IgD-negative memory B cell (primary cell): ENCODE measurements around the gene RERE. TPM values are rescaled to one million over a fixed set of nuclear protein-coding genes. Genes with fewer than 3 reads are reported as not detected.

Experiments used
- H3K27ac Mint-ChIP-seq, 3 donors: one replicate each; pipeline ENCODE4 v1.8.0; 2020 to 2022; ENCODE audit warnings: mild to moderate bottlenecking in 3 of 3, mixed read lengths in 3 of 3, moderate library complexity in 1 of 3
- H3K27me3 Mint-ChIP-seq: one replicate; pipeline ENCODE4 v1.8.0; 2021; ENCODE audit warnings: mixed read lengths
- H3K36me3 Mint-ChIP-seq: one replicate; pipeline ENCODE4 v1.8.0; 2020; ENCODE audit warnings: mild to moderate bottlenecking, mixed read lengths
- H3K4me1 Mint-ChIP-seq, 3 donors: one replicate each; pipeline ENCODE4 v1.8.0; 2020 to 2022; ENCODE audit warnings: mixed read lengths in 3 of 3, mild to moderate bottlenecking in 1 of 3
- H3K4me3 Mint-ChIP-seq, 4 donors: one replicate each; pipeline ENCODE4 v1.8.0; 2020 to 2022; ENCODE audit warnings: mild to moderate bottlenecking in 4 of 4, mixed read lengths in 4 of 4, moderate library complexity in 3 of 4
- H3K9me3 Mint-ChIP-seq, 3 donors: one replicate each; pipeline ENCODE4 v1.8.0; 2020 to 2021; ENCODE audit warnings: mixed read lengths in 3 of 3, mild to moderate bottlenecking in 1 of 3
- polyA plus RNA-seq: library from polyadenylated mRNA; unstranded; fragments of 300-500 nt; fragmentation: Illumina TruSeq; gene quantifications from one replicate; pipeline ENCODE4 v1.2.3, GENCODE V29; 2021

Gene RERE
- polyA plus RNA-seq, 1 donor from 2014 or later: 24.9 TPM

- Mint-ChIP-seq H3K4me3 (no peak overlapping the region), H3K36me3 (no peaks in the 10 kb centered on the region), H3K27me3 (no peaks in the 10 kb centered on the region), H3K27ac (peak overlapping the region in 1 of 3 donors; percentile 62), H3K9me3 (no peaks in the 10 kb centered on the region), H3K4me1 (peaks cover 41 to 44% (median 42%) of the 10 kb centered on the region in 3 donors)
Measured at GRCh38 chr1:8474369-8474768, 343.1 kb downstream of the RERE start.

GRCh38 chr1:8473891-8474300 is 343.5 kb downstream of the RERE start:
- H3K36me3 Mint-ChIP-seq: no peaks in the 10 kb centered on the region
- peaks cover 40 to 44% (median 40%) of the 10 kb centered on the region in 3 donors for H3K4me1 Mint-ChIP-seq
- H3K27me3 Mint-ChIP-seq: no peaks in the 10 kb centered on the region
- no peak overlapping the region for H3K27ac Mint-ChIP-seq
- no peaks in the 10 kb centered on the region for H3K9me3 Mint-ChIP-seq
- no peak overlapping the region for H3K4me3 Mint-ChIP-seq

DNA sequence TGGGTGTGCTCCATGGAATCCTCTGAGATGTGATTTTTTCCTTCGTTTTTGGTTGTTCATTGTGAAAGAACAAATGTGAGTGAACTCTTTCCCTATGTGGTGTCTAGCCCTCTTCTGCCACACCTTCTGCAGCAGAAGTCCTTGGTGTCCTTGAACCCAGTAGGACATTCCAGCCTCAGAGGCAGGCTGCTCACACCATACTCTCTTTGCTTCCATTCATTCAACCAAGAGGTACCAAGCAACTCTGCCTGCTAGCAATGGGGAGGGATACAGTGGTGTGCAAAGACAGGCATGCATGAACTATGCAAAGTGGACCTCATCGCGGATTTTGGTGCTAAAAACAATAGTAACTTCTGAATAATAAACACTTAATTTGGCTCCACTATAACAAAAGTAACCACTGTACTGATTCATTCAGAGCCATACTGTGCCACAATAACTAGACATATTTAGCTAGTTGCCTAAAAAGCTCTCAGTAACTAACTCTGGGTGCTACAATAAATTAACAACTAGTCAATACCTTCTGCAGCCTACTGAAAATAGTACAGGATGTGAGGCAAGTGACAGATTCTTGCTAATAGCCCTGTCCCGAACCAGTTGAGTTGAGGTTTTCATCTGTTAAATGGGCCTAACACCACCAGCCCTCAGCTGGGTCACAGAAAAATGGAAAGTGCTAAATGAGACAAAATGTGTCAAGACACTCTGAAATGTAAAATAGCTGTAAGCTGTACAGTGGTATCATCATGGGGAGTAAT is 344.1 kb downstream of the RERE start:
- Mint-ChIP-seq H3K36me3 (no peaks in the 10 kb centered on the region), H3K27ac (peak overlapping the region in 1 of 3 donors; percentile 9), H3K27me3 (no peaks in the 10 kb centered on the region), H3K9me3 (no peaks in the 10 kb centered on the region), H3K4me3 (peak overlapping the region in 2 of 4 donors; percentile 76 to 77), H3K4me1 (peaks cover 39 to 44% (median 40%) of the 10 kb centered on the region in 3 donors)

GRCh38 chr1:8472668-8473067 is 344.8 kb downstream of the RERE start:
- Mint-ChIP-seq H3K36me3 (no peaks in the 10 kb centered on the region), H3K9me3 (no peaks in the 10 kb centered on the region), H3K27me3 (no peaks in the 10 kb centered on the region), H3K4me1 (peaks cover 33 to 39% (median 37%) of the 10 kb centered on the region in 3 donors), H3K27ac (peak overlapping the region in 2 of 3 donors; percentile 9 to 31), H3K4me3 (peak overlapping the region in 2 of 4 donors; percentile 19 to 77)

DNA sequence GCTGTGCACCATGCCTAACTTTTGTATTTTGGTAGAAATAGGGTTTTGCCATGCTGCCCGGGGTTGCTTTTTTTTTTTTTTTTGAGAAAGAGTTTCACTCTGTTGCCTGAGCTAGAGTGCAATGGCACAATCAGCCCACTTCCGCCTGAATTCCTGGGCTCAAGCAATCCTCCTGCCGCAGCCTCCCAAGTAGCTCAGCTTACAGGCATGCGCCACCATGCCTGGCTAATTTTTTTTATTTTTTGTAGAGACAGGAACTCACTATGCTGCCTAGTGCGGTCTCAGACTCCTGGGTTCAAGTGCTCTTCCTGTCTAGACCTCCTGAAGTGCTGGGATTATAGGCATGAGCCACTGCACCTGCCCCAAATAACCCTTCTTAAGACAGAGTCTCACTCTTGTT is 346.0 kb downstream of the RERE start:
- no peaks in the 10 kb centered on the region for H3K9me3 Mint-ChIP-seq
- no peak overlapping the region for H3K4me3 Mint-ChIP-seq
- no peaks in the 10 kb centered on the region for H3K27me3 Mint-ChIP-seq
- no peaks in the 10 kb centered on the region for H3K36me3 Mint-ChIP-seq
- H3K27ac Mint-ChIP-seq: no peak overlapping the region
- peaks cover 35 to 37% (median 35%) of the 10 kb centered on the region in 3 donors for H3K4me1 Mint-ChIP-seq

GRCh38 chr1:8468751-8469150 is 348.7 kb downstream of the RERE start:
- peaks cover 32 to 47% (median 34%) of the 10 kb centered on the region in 3 donors for H3K4me1 Mint-ChIP-seq
- no peak overlapping the region for H3K4me3 Mint-ChIP-seq
- no peaks in the 10 kb centered on the region for H3K9me3 Mint-ChIP-seq
- peaks cover 1% of the 10 kb centered on the region for H3K36me3 Mint-ChIP-seq
- H3K27me3 Mint-ChIP-seq: no peaks in the 10 kb centered on the region
- no peak overlapping the region for H3K27ac Mint-ChIP-seq

DNA sequence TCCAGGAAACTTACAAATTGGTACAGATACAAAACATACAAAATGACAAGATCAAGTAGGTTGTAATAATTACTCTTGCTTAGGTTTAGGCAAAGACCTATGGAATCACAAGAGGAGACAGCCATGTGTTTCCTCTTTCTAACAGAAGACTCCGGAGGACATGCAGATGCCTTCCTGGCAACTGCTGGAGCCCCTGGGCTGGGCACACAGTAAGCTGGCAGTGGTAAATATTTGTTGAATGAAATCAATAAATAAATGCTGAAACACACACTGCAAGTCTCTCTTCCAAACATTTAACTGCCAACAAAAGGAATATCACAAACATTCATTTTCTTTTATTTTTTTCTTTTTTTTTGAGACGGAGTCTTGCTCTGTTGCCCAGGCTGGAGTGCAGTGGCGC is 350.1 kb downstream of the RERE start:
- no peak overlapping the region for H3K27ac Mint-ChIP-seq
- no peak overlapping the region for H3K4me3 Mint-ChIP-seq
- H3K4me1 Mint-ChIP-seq: peaks cover 18 to 39% (median 26%) of the 10 kb centered on the region in 3 donors
- H3K36me3 Mint-ChIP-seq: peaks cover 1% of the 10 kb centered on the region
- H3K9me3 Mint-ChIP-seq: no peaks in the 10 kb centered on the region
- no peaks in the 10 kb centered on the region for H3K27me3 Mint-ChIP-seq

GRCh38 chr1:8465692-8466091 is 351.7 kb downstream of the RERE start:
- H3K4me1 Mint-ChIP-seq: peaks cover 13 to 47% (median 28%) of the 10 kb centered on the region in 3 donors
- no peaks in the 10 kb centered on the region for H3K27me3 Mint-ChIP-seq
- peak overlapping the region in 1 of 4 donors; percentile 42 for H3K4me3 Mint-ChIP-seq
- H3K9me3 Mint-ChIP-seq: no peaks in the 10 kb centered on the region
- H3K27ac Mint-ChIP-seq: peak overlapping the region in 2 of 3 donors; percentile 3 to 59
- H3K36me3 Mint-ChIP-seq: peaks cover 1% of the 10 kb centered on the region

DNA sequence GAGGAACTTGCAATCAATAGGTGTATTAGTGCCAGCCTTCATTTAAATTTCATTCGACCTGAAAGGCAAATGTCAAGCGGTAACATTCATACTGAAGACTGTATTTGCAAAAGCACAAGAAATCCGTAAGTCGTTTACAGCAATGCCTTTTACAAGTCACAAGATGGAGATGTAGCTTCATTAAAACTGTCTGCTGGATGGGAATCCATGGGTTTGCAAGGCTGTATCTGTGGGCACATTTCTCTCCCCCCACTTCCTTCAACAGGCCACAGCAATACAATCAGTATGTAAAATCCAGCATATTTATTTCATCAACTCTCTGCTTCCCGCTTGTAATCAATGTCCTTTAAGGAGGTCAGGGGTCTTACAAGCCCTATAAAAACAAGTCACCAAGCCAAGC is 352.4 kb downstream of the RERE start:
- peaks cover 13 to 47% (median 28%) of the 10 kb centered on the region in 3 donors for H3K4me1 Mint-ChIP-seq
- H3K9me3 Mint-ChIP-seq: no peaks in the 10 kb centered on the region
- H3K27ac Mint-ChIP-seq: peak overlapping the region in 1 of 3 donors; percentile 39
- H3K27me3 Mint-ChIP-seq: no peaks in the 10 kb centered on the region
- peaks cover 1% of the 10 kb centered on the region for H3K36me3 Mint-ChIP-seq
- no peak overlapping the region for H3K4me3 Mint-ChIP-seq

GRCh38 chr1:8464377-8464776 is 353.1 kb downstream of the RERE start:
- Mint-ChIP-seq H3K27ac (peak overlapping the region in 1 of 3 donors; percentile 39), H3K4me3 (no peak overlapping the region), H3K27me3 (no peaks in the 10 kb centered on the region), H3K36me3 (peaks cover 1% of the 10 kb centered on the region), H3K4me1 (peaks cover 13 to 47% (median 30%) of the 10 kb centered on the region in 3 donors), H3K9me3 (no peaks in the 10 kb centered on the region)

DNA sequence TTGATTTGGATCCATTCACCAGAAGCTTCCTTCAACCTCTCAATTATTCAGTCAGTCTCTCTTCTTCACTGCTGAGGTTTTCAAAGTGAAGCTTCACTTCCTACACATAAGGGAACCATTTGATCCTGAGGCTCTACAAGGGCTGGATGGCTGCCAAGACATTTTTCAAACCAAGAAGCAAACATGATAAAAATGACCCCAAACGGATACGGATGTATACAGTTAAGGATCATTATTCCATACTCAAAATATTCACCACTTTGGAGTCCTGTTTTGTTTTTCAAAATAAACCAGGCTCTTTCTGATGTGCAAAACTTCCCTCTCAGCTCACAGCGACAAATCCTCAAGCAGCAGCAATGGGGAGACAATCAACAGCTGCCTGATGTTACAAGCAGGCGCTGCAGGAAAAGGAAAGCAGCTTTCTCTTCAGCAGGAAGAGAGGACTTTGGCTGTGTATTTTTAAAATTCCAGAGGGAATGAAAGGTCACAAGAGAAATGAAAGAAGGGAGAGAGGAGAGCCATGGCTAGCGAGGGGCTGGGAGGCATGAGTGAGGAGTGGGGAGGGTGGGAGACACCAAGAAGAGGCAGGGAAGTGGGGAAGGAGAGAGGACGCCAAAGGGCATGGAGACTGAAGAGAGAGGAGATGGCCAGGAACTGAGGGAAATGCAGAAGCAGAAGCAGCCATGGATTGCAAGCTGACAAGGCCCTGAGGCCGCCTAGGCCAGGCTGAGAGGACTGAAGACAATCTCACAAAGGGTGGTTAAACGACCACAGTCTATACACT is 354.1 kb downstream of the RERE start:
- peak overlapping the region in 1 of 3 donors; percentile 86 for H3K27ac Mint-ChIP-seq
- H3K36me3 Mint-ChIP-seq: peaks cover 1% of the 10 kb centered on the region
- H3K4me1 Mint-ChIP-seq: peaks cover 17 to 53% (median 35%) of the 10 kb centered on the region in 3 donors
- H3K9me3 Mint-ChIP-seq: no peaks in the 10 kb centered on the region
- peak overlapping the region in 1 of 4 donors; percentile 12 for H3K4me3 Mint-ChIP-seq
- H3K27me3 Mint-ChIP-seq: no peaks in the 10 kb centered on the region

DNA sequence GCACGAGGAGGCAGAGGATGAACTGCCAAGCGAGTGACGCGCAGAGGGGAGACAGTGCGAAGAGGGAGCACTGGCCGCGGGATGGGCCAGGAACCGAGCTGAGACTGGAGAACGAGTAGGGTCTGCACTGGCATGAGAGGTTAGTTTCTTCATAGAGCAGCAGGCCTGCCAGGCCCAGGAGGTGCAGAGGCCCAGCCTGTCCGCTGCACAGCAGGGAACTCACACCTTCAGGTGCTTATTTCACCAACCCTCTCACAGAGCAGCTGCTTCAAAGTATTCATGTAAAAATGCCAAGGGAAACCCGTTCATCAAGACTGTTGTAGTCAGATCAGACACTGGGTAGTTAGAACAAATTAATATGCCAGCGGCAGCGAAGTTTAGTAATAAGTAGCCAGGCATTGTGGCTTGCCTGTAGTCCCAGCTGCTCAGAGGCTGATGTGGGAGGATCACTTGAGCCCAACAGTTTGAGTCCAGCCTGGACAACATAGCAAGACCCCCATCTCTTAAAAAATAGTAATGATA is 355.0 kb downstream of the RERE start:
- H3K27ac Mint-ChIP-seq: peak overlapping the region in 2 of 3 donors; percentile 25 to 92
- peak overlapping the region in 1 of 4 donors; percentile 8 for H3K4me3 Mint-ChIP-seq
- no peaks in the 10 kb centered on the region for H3K9me3 Mint-ChIP-seq
- H3K27me3 Mint-ChIP-seq: no peaks in the 10 kb centered on the region
- H3K4me1 Mint-ChIP-seq: peaks cover 24 to 60% (median 42%) of the 10 kb centered on the region in 3 donors
- peaks cover 1% of the 10 kb centered on the region for H3K36me3 Mint-ChIP-seq

GRCh38 chr1:8461351-8462110 is 355.9 kb downstream of the RERE start:
- Mint-ChIP-seq H3K9me3 (no peaks in the 10 kb centered on the region), H3K27ac (peak overlapping the region in 1 of 3 donors; percentile 25), H3K4me3 (no peak overlapping the region), H3K4me1 (peaks cover 29 to 62% (median 44%) of the 10 kb centered on the region in 3 donors), H3K27me3 (no peaks in the 10 kb centered on the region), H3K36me3 (peaks cover 4% of the 10 kb centered on the region)

DNA sequence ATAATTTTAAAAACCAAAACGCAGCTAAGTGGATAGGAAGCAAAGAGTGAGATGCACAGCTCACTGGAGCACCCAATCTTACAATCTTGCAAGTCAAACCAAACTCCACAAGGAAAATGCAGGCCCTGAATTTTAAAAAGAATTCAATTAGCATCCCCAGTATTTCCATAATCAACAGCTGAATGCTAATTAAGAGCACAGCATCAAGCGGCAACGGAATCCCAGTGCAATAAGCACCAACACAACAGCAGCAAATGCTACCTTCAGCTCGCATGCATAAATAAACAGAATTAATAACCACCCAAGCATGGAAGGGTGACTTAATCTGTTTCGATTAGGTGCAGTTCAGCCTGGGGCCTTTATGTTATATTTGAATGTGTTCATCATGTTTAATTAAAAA is 356.7 kb downstream of the RERE start:
- Mint-ChIP-seq H3K4me1 (peaks cover 26 to 64% (median 38%) of the 10 kb centered on the region in 3 donors), H3K27ac (no peak overlapping the region), H3K36me3 (peaks cover 4% of the 10 kb centered on the region), H3K4me3 (no peak overlapping the region), H3K27me3 (no peaks in the 10 kb centered on the region), H3K9me3 (no peaks in the 10 kb centered on the region)
